Ishikawa (cell line): ENCODE measurements around the gene RAD51B.

Experiments
- CEBPB ChIP-seq: IDR thresholded peaks from 2 replicates; pipeline ENCODE4 v1.6.1; 2012
- CREB1 ChIP-seq: IDR thresholded peaks from 2 replicates; pipeline ENCODE4 v1.6.1; 2012; ENCODE audit warnings: low read depth
- EGR1 ChIP-seq: IDR thresholded peaks from 2 replicates; pipeline ENCODE4 v1.6.1; 2012
- EP300 ChIP-seq: IDR thresholded peaks from 2 replicates; pipeline ENCODE4 v1.6.1; 2012; ENCODE audit warnings: borderline replicate concordance
- FOXM1 ChIP-seq: IDR thresholded peaks from 2 replicates; pipeline ENCODE4 v1.6.1; 2012; ENCODE audit warnings: low read depth, borderline replicate concordance
- NFIC ChIP-seq: IDR thresholded peaks from 2 replicates; pipeline ENCODE4 v1.6.1; 2012
- RAD21 ChIP-seq: IDR thresholded peaks from 2 replicates; pipeline ENCODE4 v1.6.1; 2012; ENCODE audit warnings: low read depth
- TAF1 ChIP-seq: IDR thresholded peaks from 2 replicates; pipeline ENCODE4 v1.6.1; 2012; ENCODE audit warnings: low read depth, mild to moderate bottlenecking
- TCF12 ChIP-seq: IDR thresholded peaks from 2 replicates; pipeline ENCODE4 v1.6.1; 2012; ENCODE audit warnings: low read depth
- TEAD4 ChIP-seq: IDR thresholded peaks from 2 replicates; pipeline ENCODE4 v1.6.1; 2012
- YY1 ChIP-seq: IDR thresholded peaks from 2 replicates; pipeline ENCODE4 v1.6.1; 2012; ENCODE audit warnings: low read depth
- ZBTB7A ChIP-seq: IDR thresholded peaks from 2 replicates; pipeline ENCODE4 v1.6.1; 2012; ENCODE audit warnings: low read depth
- TF ChIP-seq, protein P1 (sequence below): IDR thresholded peaks from 2 replicates; pipeline ENCODE4 v1.6.1; 2012
- TF ChIP-seq, protein P2 (sequence below): IDR thresholded peaks from 2 replicates; pipeline ENCODE4 v1.6.1; 2012; ENCODE audit warnings: low read depth, mild to moderate bottlenecking
- TF ChIP-seq, protein P3 (sequence below): IDR thresholded peaks from 2 replicates; pipeline ENCODE4 v1.6.1; 2012

Gene RAD51B

DNA sequence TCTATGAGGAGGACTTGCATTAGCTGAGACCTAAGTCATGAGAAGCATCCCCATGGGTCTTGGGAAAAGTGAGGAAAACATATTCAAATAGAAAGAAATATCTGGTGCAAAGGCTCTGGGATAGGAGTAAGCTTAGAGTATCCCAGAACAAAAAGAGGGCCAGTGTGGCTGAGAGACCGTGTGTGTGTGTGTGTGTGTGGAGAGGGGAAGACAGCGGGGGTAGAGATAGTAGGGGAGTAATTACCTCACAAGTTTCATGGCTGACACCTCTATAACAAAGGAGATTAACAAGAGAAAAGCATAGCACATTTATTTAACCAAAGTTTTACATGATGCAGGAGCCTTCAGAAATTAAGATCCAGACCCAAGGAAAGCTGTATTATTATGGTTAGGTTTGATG, 440.5 kb downstream of the RAD51B start:
- TF ChIP-seq TCF12 (no peak), ZBTB7A (no peak), CEBPB (no peak)

DNA sequence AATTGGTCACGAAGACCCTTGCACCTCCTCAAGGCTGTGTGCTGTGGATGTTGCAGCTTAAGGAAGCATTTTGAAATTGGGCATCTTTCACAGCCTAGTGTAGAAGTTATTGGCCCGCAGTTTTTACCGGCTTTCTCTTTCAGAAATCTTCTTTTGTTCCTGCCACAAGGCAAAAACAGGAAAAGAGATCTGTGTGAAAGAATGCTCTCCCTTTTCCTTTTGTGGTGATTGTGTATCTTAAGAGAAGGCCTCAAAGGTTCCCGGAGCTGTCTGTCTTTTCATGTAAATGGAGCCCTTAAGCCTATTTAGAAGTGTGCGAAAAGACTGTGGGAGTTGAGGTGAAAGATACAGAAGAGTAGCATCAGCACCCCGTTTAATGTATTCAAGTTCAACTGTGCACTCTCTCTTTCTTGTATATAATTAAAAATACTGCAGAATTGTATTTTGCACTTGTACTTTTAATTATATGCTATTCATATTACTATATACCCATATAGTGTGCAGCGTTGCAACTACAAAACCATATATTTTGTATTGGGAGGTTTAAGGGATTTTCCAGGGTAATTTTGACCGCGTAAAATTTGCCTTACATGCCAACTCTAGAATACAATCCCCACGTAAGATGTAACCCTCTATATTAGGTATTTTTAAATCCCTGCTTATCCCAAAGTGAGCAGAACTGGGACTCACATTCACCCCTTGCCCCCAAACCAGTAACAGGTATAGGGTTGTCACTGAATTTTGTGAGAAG, 441.7 kb downstream of the RAD51B start:
- TF ChIP-seq, protein P1, sequence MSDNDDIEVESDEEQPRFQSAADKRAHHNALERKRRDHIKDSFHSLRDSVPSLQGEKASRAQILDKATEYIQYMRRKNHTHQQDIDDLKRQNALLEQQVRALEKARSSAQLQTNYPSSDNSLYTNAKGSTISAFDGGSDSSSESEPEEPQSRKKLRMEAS: no peak
- no peak for TF ChIP-seq TEAD4
- TF ChIP-seq NFIC: no peak
- no peak for TF ChIP-seq ZBTB7A
- TF ChIP-seq, protein P2, sequence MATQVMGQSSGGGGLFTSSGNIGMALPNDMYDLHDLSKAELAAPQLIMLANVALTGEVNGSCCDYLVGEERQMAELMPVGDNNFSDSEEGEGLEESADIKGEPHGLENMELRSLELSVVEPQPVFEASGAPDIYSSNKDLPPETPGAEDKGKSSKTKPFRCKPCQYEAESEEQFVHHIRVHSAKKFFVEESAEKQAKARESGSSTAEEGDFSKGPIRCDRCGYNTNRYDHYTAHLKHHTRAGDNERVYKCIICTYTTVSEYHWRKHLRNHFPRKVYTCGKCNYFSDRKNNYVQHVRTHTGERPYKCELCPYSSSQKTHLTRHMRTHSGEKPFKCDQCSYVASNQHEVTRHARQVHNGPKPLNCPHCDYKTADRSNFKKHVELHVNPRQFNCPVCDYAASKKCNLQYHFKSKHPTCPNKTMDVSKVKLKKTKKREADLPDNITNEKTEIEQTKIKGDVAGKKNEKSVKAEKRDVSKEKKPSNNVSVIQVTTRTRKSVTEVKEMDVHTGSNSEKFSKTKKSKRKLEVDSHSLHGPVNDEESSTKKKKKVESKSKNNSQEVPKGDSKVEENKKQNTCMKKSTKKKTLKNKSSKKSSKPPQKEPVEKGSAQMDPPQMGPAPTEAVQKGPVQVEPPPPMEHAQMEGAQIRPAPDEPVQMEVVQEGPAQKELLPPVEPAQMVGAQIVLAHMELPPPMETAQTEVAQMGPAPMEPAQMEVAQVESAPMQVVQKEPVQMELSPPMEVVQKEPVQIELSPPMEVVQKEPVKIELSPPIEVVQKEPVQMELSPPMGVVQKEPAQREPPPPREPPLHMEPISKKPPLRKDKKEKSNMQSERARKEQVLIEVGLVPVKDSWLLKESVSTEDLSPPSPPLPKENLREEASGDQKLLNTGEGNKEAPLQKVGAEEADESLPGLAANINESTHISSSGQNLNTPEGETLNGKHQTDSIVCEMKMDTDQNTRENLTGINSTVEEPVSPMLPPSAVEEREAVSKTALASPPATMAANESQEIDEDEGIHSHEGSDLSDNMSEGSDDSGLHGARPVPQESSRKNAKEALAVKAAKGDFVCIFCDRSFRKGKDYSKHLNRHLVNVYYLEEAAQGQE: no peak
- no peak for TF ChIP-seq EP300
- TF ChIP-seq, protein P3, sequence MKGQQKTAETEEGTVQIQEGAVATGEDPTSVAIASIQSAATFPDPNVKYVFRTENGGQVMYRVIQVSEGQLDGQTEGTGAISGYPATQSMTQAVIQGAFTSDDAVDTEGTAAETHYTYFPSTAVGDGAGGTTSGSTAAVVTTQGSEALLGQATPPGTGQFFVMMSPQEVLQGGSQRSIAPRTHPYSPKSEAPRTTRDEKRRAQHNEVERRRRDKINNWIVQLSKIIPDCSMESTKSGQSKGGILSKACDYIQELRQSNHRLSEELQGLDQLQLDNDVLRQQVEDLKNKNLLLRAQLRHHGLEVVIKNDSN: no peak
- no peak for TF ChIP-seq YY1
- no peak for TF ChIP-seq CREB1
- no peak for TF ChIP-seq FOXM1
- no peak for TF ChIP-seq RAD21
- no peak for TF ChIP-seq TCF12
- TF ChIP-seq EGR1: no peak
- no peak for TF ChIP-seq CEBPB
- no peak for TF ChIP-seq TAF1

DNA sequence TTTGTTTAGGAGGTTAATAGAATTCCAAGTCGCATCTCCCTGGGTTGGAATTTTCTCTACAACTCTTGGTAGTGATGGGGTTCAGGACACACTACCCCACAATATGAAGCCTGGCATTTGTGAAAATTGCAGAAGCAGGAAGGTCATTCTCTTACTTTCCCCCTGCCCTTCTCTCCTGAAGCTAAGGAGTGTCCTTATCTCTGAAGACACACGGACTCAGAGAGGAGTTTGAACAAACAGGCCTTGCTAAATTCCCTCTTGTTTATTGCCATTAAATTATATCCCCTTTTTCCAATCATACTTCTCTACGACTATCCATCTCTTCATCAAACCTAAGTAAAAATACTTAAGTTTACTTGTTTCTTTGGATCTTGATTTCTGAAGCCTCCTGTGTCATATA, 443.0 kb downstream of the RAD51B start:
- TF ChIP-seq TCF12 (no peak), NFIC (no peak), CREB1 (no peak), TAF1 (no peak)
- TF ChIP-seq, protein P1: no peak

DNA sequence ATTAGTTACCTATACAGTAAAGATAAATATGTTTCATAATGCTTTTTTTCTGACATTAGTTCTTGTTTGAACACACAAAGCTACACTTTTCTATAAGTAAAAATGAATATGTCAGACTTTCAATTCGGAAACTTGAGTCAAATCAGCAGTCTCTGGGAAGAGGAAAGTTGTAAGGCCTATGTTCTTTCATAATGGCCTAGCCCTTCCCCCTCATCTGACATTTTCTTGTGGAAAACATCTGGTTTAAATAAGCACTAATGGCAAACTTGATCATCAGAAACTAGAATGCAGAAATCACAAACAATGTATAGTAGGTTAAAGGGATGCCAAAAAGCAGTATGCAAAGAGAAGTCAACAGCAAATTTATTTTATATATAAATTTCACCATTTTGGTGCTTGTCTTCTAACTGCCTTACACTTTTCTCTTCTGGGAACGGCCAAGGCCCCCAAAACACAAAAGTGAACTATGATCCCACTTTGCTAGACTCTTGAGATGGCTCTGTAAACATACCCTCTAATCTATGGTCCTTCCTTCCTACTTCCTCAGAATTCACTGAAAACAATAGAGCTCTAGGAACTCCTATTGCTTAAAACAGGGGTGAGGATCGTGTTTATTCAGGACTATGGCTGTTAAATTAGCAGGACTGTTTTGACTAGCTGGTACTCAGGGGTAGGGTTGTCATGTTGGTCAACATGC, 444.1 kb downstream of the RAD51B start:
- TF ChIP-seq FOXM1 (no peak), EP300 (no peak), CEBPB (no peak), ZBTB7A (no peak), NFIC (no peak), RAD21 (no peak), TAF1 (no peak), EGR1 (no peak), CREB1 (no peak), YY1 (no peak)
- TF ChIP-seq, protein P3: no peak
- TF ChIP-seq, protein P2: no peak
- TF ChIP-seq, protein P1: no peak

DNA sequence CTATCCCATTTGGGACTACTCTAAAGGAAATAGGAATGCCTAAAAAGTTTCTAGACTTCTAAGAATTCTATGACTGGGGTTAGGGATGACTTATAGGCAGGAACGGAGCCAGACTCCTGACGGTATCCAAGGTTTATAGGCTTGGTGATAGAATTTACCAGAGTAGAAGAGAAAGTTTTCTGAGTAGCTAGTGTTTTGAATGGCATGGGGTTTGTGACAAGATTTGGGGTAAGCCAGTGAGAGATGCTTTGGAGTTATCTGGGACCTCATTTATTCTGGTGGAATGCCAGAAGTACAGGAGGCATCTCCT, 444.6 kb downstream of the RAD51B start:
- TF ChIP-seq, protein P3: no peak
- TF ChIP-seq ZBTB7A (no peak), RAD21 (no peak), CEBPB (no peak), YY1 (no peak), NFIC (no peak), TAF1 (no peak), EGR1 (no peak), CREB1 (no peak), TCF12 (no peak), TEAD4 (no peak), FOXM1 (no peak), EP300 (no peak)
- TF ChIP-seq, protein P2: no peak
- TF ChIP-seq, protein P1: no peak
